Left ventricle myocardium inferior (tissue), 1 donor: ENCODE measurements around the gene EEF1AKMT1. TPM values are rescaled to one million over a fixed set of nuclear protein-coding genes. Genes with fewer than 3 reads are reported as not detected.

Source experiments
- DNase-seq: peaks from one replicate; pipeline ENCODE4 v3.0.0-alpha.2; 2020
- H3K27ac ChIP-seq: fragments of 200-600 bp; replicated peaks from 2 replicates; pipeline ENCODE4 v1.8.0; 2021
- H3K27me3 ChIP-seq: fragments of 200-600 bp; 2 replicates; pipeline ENCODE4 v1.8.0; 2021; ENCODE audit warnings: low read depth
- H3K36me3 ChIP-seq: fragments of 200-600 bp; 2 replicates; pipeline ENCODE4 v1.8.0; 2021
- H3K4me1 ChIP-seq: fragments of 200-600 bp; 2 replicates; pipeline ENCODE4 v1.8.0; 2021
- H3K4me3 ChIP-seq: fragments of 200-600 bp; 2 replicates; pipeline ENCODE4 v1.8.0; 2021; ENCODE audit warnings: mild to moderate bottlenecking, moderate library complexity
- H3K9me3 ChIP-seq: fragments of 200-600 bp; replicated peaks from 2 replicates; pipeline ENCODE4 v1.8.0; 2021
- intact Hi-C: fragments of 100-400 bp; cut with micrococcal nuclease; formaldehyde crosslinking; loops from one replicate; pipeline ENCODE4 v1.11.0; 2022
- total RNA-seq: library from RNA; stranded (reverse); fragmentation: NEBNext Ultra II Directional; extraction: Animal tissue kit (Norgen Biotek cat#: 25700); gene quantifications from one replicate; pipeline ENCODE4 v1.2.1, GENCODE V29; 2021
- TF ChIP-seq, protein P1 (sequence below): fragments of 200-600 bp; IDR thresholded peaks from 2 replicates; pipeline ENCODE4 v1.8.0; 2021; ENCODE audit warnings: antibody characterized with exemption, mild to moderate bottlenecking, borderline replicate concordance
- donor health status: DM: no; HTN: yes; CAD: no; lungs with severe emphysema.

The EEF1AKMT1 gene
- total RNA-seq, 1 donor from 2014 or later: 10.1 TPM

DNA sequence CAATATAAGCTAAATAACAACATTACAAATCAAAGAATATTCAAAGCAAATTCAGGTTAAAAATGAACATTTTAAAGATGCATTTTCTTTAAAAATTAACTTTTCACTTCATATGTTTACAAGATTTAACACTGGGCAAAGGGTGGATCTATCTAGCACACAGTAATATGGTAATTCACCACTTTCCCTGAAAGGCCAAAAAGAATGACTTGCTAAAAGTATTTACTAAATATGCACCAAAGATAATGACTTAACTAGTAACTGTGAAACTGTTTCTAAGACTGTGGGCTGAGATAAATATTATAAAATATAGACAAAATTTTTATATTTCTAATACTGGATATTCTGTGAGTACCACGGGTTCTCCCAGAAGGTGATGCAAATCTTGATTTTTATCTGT, 4.5 kb upstream of the EEF1AKMT1 start:
- no peak overlapping the region for H3K27ac ChIP-seq
- TF ChIP-seq, protein P1, sequence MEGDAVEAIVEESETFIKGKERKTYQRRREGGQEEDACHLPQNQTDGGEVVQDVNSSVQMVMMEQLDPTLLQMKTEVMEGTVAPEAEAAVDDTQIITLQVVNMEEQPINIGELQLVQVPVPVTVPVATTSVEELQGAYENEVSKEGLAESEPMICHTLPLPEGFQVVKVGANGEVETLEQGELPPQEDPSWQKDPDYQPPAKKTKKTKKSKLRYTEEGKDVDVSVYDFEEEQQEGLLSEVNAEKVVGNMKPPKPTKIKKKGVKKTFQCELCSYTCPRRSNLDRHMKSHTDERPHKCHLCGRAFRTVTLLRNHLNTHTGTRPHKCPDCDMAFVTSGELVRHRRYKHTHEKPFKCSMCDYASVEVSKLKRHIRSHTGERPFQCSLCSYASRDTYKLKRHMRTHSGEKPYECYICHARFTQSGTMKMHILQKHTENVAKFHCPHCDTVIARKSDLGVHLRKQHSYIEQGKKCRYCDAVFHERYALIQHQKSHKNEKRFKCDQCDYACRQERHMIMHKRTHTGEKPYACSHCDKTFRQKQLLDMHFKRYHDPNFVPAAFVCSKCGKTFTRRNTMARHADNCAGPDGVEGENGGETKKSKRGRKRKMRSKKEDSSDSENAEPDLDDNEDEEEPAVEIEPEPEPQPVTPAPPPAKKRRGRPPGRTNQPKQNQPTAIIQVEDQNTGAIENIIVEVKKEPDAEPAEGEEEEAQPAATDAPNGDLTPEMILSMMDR: no peak
- intact Hi-C loops: no loop called here

DNA sequence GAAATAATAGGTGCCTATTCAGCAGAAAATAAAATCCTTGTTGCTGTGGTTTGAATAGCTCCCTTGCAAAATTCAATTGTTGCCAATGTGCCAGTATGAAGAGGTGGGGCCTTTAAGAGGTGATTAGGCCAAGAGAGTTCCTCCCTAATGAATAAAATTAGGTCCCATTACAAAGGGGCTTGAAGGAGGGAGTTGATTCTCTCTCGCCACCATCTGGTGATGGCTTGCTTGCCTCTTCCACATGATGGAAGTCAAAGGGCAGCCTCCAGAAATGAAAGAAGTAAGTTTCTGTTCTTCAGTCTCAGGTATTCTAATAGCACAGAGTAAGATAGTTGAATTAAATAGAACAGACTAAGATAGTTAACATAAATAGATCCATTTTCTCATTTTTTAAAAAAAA, 3.0 kb upstream of the EEF1AKMT1 start:
- H3K4me1 ChIP-seq: peaks cover 21% of the 10 kb centered on the region
- intact Hi-C loops: no loop called here
- no peak overlapping the region for H3K27ac ChIP-seq
- H3K9me3 ChIP-seq: no peaks in the 10 kb centered on the region
- H3K27me3 ChIP-seq: no peaks in the 10 kb centered on the region
- peaks cover 6% of the 10 kb centered on the region for H3K36me3 ChIP-seq
- no peak for DNase-seq
- TF ChIP-seq, protein P1: no peak
- no peak overlapping the region for H3K4me3 ChIP-seq

More for the DNA sequence above, 4.5 kb upstream of the EEF1AKMT1 start:
- H3K4me1 ChIP-seq: peaks cover 9% of the 10 kb centered on the region
- DNase-seq: no peak
- no peaks in the 10 kb centered on the region for H3K9me3 ChIP-seq
- peaks cover 19% of the 10 kb centered on the region for H3K36me3 ChIP-seq
- H3K27me3 ChIP-seq: no peaks in the 10 kb centered on the region
- H3K4me3 ChIP-seq: no peak overlapping the region

DNA sequence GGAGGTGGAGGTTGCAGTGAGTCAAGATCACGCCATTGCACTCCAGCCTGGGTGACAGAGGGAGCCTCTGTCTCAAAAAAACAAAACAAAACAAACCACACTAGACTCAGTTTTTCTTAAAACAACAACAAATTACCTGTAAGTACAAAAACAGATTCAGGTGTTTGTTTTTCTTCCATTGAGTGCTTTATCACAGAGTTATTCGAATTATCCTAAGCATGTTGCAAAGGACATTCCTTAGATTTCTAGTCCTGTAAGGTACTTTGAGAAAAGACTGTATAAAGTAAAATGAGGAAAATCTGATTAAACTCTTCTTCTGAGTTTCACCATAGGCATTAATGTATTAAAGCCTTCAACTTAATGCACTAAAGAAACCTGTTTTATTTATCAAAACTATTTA, 2.2 kb upstream of the EEF1AKMT1 start:
- no peaks in the 10 kb centered on the region for H3K27me3 ChIP-seq
- no peak overlapping the region for H3K4me3 ChIP-seq
- peaks cover 21% of the 10 kb centered on the region for H3K4me1 ChIP-seq
- no peaks in the 10 kb centered on the region for H3K9me3 ChIP-seq
- intact Hi-C loops: no loop called here
- TF ChIP-seq, protein P1: no peak
- no peak for DNase-seq
- H3K27ac ChIP-seq: no peak overlapping the region
- peaks cover 5% of the 10 kb centered on the region for H3K36me3 ChIP-seq

DNA sequence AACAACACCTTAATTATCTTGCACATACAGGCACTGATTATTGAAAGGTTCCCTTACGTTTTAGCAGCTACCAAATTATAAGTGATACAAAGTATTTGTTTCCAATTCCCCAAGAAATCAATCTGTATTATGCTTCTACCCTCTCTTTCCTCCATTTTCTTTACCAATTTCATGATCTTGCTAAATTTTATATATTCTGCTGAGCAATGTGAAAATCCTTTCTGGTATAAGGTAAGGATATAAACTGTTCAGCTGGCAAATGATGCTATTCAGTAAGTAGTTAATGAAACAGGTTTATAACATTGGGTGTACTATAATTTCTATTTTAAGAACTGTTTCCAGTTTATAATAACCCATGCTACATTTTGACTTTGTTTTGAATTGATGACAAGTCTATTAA, 985 bp upstream of the EEF1AKMT1 start:
- no peak for DNase-seq
- intact Hi-C loops: no loop called here
- H3K36me3 ChIP-seq: peaks cover 17% of the 10 kb centered on the region

DNA sequence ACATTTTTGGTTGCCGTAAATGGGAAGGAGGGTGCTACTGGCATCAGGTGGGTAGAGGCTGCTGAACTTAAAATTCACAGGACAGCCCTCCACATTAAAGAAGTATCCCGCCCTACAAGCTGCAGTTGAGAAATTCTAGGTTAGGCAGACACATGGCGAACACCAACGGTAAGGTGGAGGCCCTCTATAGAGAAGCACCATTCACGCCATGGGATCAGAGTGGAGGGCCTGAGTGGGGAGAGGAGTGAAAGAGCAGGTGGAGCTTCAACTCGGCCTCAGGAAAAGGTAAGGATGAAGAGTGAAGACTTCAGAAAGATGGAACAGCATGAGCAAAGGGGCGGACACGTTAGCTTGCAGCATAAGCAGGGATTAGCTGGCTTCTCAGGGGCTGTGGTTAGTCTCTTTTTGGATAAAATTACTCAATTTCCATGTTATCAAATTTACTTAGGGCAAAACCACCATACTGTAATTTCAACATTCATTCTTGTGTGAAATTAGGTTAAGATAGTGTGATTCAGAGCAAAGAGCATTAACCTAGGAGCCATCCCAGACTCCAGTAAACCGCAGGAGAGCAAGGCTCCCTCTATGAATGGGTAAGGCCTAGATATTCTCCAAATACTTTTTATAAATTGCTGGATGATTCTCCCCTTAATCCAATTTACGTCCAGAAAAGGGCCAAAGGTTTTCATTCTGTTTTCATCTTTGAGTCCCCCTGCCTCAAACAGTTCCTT, 1.2 kb downstream of the EEF1AKMT1 start:
- Histone ChIP-seq H3K9me3 (peaks cover 23% of the 10 kb centered on the region), H3K4me3 (peak overlapping the region; percentile 79), H3K27me3 (no peaks in the 10 kb centered on the region), H3K27ac (peak overlapping the region; percentile 95), H3K36me3 (peaks cover 29% of the 10 kb centered on the region), H3K4me1 (peaks cover 21% of the 10 kb centered on the region)
- intact Hi-C loops: no loop called here
- TF ChIP-seq, protein P1: no peak
- no peak for DNase-seq

More for the DNA sequence above, 985 bp upstream of the EEF1AKMT1 start:
- H3K9me3 ChIP-seq: peaks cover 6% of the 10 kb centered on the region
- H3K27ac ChIP-seq: no peak overlapping the region
- no peak overlapping the region for H3K4me3 ChIP-seq
- peaks cover 21% of the 10 kb centered on the region for H3K4me1 ChIP-seq
- TF ChIP-seq, protein P1: no peak
- no peaks in the 10 kb centered on the region for H3K27me3 ChIP-seq
